AG04449 (cell line): ENCODE results near the gene ARHGEF33.

Experiments used
- CTCF ChIA-PET: fragments of 350-600 bp; formaldehyde crosslinking; extraction: SDS; loops from one replicate; lab custom pipeline; 2021; ENCODE audit warnings: antibody characterized with exemption; lab: Yijun Ruan, JAX
- POLR2A ChIA-PET: fragments of 400-600, 350-600 bp; formaldehyde crosslinking; extraction: SDS; loops from one replicate; lab custom pipeline; 2020; ENCODE audit warnings: antibody characterized with exemption, inconsistent platforms; lab: Yijun Ruan, JAX
- DNase-seq: peaks from one replicate; pipeline ENCODE4 v3.0.0-alpha.2; 2010; ENCODE audit warnings: low read depth, low spot score
- H3K4me3 ChIP-seq: 2 replicates; pipeline ENCODE4 v1.5.1; 2011; ENCODE audit warnings: low read depth, mild to moderate bottlenecking, control low read depth, low read length
- CTCF ChIP-seq: IDR thresholded peaks from one replicate; pipeline ENCODE4 v1.5.1; 2011; ENCODE audit warnings: mild to moderate bottlenecking, moderate library complexity, low read length, control low read depth, inconsistent platforms; ENCODE audit not compliant: insufficient read depth; ENCODE audit errors: missing control alignments

ARHGEF33 gene

GRCh38 chr2:38905251-38905650 lies 15.6 kb downstream of the ARHGEF33 start:
- ChIA-PET CTCF (no interaction called here), POLR2A (no interaction called here)
- DNase-seq, result no peak
- TF ChIP-seq CTCF, result no peak
- no peak overlapping the region for H3K4me3 ChIP-seq

DNA sequence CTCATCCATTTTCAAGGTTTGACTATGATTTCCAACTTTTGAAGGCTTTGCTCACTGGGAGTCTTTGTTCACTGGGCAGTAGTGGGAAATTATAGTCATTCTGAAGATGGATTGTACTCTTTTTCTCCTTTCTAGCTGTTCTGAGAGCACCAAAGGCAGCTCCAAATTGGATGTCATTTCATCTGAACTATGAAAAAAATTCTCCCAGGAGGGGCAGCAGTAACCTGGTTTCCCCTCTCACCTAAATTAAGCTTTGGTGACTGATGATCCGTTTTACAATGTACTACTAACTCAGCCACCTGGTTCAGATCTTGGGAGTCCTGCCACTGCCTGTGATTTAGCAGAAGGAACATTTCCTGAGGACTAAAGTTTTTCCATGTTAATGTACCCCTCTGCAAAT lies 17.6 kb downstream of the ARHGEF33 start:
- H3K4me3 ChIP-seq, result no peak overlapping the region
- TF ChIP-seq CTCF, result no peak
- no peak for DNase-seq
- ChIA-PET POLR2A (no interaction called here), CTCF (interaction anchor here (0.7 kb wide), 1 partner anchor 40 kb away, joined by 3 read pairs; no protein-coding TSS in a partner anchor)

- no peak overlapping the region for H3K4me3 ChIP-seq
- DNase-seq, result no peak
- ChIA-PET POLR2A (no interaction called here), CTCF (interaction anchor here (0.7 kb wide), 1 partner anchor 40 kb away, joined by 3 read pairs; no protein-coding TSS in a partner anchor)
- no peak for TF ChIP-seq CTCF
Measured at GRCh38 chr2:38907743-38908562, 18.3 kb downstream of the ARHGEF33 start.

DNA sequence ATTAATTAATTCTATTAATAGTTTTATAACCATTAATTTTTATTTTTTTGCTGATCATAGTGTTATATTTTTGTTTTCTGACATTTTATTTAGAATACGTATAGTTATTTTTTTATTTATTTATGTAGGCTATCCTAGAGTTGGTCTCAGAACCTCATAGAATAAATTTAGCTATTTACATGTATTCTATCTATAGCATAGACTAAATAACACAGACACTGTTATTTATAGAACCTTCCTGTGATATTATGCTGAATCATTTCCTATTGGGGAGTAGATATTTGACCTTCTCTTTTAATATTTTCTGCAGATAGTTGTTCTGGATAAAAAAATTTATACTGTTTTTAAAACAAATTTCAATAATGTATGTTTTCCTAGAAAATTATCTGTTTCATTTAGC lies 20.2 kb downstream of the ARHGEF33 start:
- POLR2A ChIA-PET, result interaction anchor here (0.7 kb wide), 1 partner anchor 916 kb away, joined by 3 read pairs; no protein-coding TSS in a partner anchor
- H3K4me3 ChIP-seq, result no peak overlapping the region
- no peak for DNase-seq
- TF ChIP-seq CTCF, result no peak
- CTCF ChIA-PET, result no interaction called here

DNA sequence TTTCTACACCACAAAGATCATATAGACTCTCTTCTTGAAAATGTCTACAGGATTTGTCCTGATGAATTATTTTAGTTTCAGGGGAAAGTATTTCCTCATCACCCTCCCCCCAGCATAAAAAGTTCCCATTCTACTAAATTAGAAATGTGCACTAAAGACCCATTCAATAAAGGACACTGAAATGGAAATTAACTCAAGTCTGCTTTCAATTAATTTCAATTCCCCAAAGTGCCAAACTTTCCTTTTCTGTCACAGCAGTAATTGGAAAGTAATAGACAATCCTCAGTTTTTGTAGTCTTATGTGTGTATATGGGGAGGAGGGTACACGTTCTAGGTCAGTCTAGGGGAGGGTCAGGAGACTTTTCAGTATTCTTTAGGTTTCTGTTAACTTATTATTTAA lies 21.5 kb downstream of the ARHGEF33 start:
- DNase-seq, result no peak
- TF ChIP-seq CTCF, result no peak
- POLR2A ChIA-PET, result no interaction called here
- CTCF ChIA-PET, result interaction anchor here (1.1 kb wide), 1 partner anchor 37 kb away, joined by 4 read pairs; no protein-coding TSS in a partner anchor
- no peak overlapping the region for H3K4me3 ChIP-seq

- no peak for DNase-seq
- CTCF ChIA-PET, result no interaction called here
- no peak for TF ChIP-seq CTCF
- no peak overlapping the region for H3K4me3 ChIP-seq
- POLR2A ChIA-PET, result no interaction called here
Measured at GRCh38 chr2:38912619-38913018, 22.9 kb downstream of the ARHGEF33 start.
